Measurements from ENCODE around the gene PSRC1.

The PSRC1 gene

DNA sequence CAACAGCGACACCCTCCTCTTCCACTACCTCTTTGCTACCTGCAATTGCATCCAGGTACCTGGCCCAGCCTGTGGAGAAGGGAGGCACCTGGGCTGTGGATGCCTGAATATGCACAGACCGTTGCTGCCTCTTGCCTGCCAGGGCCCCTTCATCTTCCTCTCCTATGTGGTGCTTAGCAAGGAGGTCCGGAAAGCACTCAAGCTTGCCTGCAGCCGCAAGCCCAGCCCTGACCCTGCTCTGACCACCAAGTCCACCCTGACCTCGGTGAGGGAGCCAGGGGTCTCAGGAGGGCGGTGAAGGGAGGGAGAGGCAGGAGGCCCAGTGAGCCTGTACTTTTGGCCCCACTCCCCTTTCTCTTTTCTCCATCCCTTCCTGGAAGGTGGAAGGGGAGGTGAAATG lies 11.5 kb downstream of the PSRC1 start:
- no peak for DNase-seq

DNA sequence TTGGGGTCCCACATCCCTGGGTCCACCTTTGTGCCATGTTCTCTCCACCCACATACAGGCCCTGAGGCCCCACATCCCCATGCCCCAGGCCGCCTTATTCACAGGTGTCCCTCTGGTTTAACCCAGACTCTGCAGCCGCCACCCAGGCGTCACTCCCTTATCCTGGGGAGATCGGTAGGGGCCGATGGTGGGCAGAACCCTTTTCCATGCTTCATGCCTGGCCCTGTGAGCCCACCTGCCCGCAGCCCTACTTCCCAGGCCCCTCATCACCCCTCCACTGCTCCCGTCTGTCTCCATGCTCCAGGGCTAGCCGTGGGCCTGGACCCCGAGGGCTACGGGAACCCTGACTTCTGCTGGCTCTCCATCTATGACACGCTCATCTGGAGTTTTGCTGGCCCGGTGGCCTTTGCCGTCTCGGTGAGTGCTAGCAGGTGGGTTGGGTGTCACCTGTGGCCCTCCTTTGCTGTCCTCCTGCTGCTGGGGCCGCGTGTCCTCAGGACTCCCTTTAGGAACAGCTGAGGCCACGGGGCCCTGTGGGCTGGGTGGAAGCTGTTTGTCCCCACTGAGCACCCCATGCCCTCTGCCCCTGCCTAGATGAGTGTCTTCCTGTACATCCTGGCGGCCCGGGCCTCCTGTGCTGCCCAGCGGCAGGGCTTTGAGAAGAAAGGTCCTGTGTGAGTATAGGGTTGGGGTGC lies 12.2 kb downstream of the PSRC1 start:
- no peak for DNase-seq

DNA sequence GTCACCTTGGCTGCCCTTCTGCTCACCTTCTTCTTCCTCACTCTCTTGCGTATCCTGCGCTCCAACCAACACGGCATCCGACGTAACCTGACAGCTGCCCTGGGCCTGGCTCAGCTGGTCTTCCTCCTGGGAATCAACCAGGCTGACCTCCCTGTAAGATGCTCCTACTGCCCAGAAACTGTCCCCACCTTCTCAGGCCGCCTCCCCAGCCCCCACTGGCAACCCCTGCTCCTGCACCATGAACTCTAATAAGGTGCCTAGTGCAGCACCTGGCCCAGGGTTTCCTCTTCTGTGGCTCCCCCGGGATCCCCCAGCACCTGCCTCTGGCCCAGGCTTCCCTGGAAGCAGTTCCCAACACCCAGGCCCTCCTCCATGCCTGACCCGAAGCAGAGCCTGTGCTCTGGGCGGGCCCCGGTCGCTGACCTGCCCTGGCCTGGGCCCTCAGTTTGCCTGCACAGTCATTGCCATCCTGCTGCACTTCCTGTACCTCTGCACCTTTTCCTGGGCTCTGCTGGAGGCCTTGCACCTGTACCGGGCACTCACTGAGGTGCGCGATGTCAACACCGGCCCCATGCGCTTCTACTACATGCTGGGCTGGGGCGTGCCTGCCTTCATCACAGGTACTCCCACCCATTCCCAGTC lies 12.8 kb downstream of the PSRC1 start:
- DNase-seq = no peak

DNA sequence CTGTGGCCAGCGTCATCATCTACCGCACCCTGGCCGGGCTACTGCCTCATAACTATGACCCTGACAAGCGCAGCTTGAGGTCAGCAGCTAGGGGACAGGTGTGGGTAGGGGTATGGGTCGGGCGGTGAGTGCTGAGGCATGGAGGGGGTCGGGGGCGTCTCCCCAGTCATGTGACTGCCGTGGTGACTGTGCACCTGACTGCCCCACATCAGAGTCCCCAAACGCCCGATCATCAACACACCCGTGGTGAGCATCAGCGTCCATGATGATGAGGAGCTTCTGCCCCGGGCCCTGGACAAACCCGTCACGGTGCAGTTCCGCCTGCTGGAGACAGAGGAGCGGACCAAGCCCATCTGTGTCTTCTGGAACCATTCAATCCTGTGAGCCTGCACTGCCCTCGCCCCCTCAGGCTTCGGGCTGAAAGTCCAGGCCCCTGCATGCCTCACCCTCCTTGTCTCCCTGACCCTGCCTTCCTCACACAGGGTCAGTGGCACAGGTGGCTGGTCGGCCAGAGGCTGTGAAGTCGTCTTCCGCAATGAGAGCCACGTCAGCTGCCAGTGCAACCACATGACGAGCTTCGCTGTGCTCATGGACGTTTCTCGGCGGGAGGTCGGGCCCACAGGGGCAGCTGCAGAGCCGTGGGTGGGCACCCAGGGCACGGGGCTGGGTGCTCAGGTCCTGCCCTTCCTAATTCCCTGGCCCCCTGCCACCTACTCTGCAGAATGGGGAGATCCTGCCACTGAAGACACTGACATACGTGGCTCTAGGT lies 13.5 kb downstream of the PSRC1 start:
- DNase-seq = no peak

DNA sequence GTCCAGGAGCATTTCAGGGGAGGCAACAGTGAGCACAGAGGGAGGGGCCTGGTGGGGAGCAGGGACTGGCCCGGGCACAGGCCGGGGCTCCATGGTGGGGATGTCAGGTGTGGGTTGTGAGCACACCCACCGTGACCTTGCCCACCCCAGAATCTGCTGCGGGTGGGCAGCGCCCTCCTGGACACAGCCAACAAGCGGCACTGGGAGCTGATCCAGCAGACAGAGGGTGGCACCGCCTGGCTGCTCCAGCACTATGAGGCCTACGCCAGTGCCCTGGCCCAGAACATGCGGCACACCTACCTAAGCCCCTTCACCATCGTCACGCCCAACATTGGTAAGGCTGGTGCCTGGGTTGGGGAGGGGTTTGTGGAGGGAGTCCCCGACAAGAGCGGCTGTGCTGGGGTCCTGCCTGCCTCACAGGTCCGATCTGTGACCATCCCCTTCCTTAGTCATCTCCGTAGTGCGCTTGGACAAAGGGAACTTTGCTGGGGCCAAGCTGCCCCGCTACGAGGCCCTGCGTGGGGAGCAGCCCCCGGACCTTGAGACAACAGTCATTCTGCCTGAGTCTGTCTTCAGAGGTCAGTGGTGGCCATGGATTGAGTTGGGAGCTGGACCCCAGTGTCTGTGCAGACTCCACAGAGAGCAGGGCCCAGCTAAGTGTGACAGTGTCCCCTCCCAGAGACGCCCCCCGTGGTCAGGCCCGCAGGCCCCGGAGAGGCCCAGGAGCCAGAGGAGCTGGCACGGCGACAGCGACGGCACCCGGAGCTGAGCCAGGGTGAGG lies 14.3 kb downstream of the PSRC1 start:
- no peak for DNase-seq

DNA sequence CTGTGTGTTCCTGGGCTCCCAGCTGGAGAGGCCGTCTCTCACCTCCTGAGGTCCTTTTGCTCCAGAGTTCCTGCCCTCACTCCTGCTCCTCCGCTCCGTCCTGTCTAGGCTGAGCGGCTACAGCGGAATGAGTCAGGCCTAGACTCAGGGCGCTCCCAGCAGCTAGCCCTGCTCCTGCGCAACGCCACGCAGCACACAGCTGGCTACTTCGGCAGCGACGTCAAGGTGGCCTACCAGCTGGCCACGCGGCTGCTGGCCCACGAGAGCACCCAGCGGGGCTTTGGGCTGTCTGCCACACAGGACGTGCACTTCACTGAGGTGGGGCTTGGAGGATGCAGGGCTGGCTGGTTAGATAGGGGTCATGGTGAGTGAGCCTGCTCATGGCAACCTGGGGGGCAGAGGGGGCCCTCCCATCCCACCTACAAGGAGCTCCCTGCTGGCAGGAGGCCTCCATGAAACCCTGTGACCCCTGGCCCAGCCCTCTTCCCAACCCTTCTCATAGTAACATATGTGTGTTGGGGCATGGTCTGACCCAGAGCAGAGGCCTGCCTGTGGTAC lies 15.1 kb downstream of the PSRC1 start:
- no peak for DNase-seq

DNA sequence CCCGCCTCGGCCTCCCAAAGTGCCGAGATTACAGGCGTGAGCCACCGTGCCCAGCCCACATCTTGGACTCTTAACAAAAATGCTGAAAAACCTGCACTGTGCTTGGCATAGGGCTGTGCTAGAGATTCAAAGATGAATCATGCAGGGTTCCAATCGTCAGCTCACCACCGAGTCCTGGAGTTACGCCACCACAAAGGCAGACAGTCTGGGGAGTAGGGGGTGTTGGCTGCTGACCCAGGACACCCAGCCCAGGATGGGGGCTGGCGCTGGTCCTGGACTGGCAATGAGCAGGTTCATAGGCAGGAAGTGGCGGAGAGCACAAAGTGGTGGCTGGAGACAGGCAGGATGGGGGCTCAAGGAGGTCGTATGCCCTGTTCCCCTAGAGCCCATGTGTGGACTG lies 16.0 kb downstream of the PSRC1 start:
- DNase-seq = no peak

DNA sequence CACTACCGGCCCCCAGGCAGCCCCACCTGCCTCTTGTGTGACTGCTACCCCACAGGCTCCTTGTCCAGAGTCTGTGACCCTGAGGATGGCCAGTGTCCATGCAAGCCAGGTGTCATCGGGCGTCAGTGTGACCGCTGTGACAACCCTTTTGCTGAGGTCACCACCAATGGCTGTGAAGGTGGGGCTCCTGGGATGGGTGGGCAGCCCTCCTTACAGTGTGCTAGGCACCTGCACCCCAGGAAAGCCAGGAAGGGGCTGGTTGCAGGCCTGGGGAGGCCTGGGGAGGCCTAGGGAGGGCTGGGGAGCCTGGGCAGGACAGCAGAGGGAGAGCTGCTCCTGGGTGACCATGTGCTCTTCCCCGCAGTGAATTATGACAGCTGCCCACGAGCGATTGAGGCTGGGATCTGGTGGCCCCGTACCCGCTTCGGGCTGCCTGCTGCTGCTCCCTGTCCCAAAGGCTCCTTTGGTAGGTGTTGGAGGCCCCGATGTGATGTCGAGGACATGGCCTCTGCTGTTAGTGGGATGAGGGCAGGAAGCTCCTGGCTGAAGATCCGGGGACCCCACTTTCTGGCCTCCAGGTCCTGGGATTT lies 17.1 kb downstream of the PSRC1 start:
- DNase-seq = no peak

DNA sequence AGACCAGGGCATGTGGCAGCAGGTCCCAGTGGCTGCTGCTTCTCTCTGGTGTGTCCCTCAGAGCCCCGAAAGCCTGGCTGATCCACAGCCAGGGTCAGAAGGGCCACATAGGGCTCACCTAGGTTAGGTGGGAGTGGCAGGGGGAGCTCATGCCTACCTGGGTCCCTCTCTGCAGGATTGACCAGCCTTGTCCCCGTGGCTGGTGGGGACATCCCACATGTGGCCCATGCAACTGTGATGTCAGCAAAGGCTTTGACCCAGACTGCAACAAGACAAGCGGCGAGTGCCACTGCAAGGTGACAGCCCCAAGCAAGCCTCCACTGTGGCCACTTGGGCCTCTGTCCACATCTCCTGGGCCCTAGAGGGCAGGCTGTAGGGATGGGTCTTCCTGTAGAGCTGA lies 17.9 kb downstream of the PSRC1 start:
- DNase-seq = no peak

DNA sequence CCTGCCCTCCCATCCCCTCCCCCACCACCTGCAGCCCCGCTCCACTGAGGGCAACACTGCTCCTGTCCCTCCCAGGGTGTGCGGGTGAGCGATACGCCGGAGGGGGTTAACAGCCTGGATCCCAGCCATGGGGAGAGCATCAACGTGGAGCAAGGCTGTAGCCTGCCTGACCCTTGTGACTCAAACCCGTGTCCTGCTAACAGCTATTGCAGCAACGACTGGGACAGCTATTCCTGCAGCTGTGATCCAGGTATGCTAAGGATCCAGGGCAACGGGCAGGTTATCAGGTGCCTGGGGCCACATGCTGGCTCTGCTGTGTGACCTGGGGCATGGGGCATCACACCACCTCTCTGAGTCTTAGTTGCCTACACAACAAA lies 18.6 kb downstream of the PSRC1 start:
- no peak for DNase-seq

DNA sequence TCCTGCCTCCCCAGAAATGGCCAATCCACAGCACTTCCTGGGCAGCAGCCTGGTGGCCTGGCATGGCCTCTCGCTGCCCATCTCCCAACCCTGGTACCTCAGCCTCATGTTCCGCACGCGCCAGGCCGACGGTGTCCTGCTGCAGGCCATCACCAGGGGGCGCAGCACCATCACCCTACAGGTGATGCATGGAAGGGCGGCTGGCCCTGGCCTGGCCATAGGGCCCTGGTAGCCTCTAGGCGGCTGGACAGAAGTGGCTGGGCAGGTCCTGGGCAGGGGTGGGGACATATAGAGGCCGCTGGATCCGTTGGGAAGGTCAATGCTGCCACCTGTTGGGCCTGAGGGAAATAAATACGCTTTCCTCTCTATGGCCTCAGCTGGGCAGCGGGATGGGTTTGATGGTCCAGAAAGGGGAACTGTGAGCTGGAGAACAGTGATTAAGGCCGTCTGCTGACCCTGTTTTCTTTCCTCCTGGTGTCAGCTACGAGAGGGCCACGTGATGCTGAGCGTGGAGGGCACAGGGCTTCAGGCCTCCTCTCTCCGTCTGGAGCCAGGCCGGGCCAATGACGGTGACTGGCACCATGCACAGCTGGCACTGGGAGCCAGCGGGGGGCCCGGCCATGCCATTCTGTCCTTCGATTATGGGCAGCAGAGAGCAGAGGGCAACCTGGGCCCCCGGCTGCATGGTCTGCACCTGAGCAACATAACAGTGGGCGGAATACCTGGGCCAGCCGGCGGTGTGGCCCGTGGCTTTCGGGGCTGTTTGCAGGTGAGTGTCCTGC lies 19.2 kb downstream of the PSRC1 start:
- DNase-seq = peak; percentile 43 to 74 (median 68)

DNA sequence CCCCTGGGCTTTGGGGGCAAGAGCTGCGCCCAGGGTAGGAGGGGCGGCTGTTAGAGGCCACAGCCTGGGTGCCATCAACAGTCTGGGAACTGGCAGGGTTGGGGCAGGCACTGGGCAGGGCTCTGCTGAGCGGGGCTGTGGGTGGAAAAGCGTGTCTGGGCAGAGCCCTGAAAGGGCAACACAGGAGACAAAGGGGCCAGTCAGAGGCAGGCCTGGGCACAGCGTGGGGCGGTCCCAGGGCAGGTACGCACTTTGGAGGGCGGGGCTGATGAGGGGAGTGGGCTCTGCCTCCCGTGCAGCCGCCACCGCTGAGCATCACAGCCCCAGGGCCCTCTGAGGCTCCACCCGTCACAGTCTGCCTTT lies 19.7 kb downstream of the PSRC1 start:
- DNase-seq = no peak

DNA sequence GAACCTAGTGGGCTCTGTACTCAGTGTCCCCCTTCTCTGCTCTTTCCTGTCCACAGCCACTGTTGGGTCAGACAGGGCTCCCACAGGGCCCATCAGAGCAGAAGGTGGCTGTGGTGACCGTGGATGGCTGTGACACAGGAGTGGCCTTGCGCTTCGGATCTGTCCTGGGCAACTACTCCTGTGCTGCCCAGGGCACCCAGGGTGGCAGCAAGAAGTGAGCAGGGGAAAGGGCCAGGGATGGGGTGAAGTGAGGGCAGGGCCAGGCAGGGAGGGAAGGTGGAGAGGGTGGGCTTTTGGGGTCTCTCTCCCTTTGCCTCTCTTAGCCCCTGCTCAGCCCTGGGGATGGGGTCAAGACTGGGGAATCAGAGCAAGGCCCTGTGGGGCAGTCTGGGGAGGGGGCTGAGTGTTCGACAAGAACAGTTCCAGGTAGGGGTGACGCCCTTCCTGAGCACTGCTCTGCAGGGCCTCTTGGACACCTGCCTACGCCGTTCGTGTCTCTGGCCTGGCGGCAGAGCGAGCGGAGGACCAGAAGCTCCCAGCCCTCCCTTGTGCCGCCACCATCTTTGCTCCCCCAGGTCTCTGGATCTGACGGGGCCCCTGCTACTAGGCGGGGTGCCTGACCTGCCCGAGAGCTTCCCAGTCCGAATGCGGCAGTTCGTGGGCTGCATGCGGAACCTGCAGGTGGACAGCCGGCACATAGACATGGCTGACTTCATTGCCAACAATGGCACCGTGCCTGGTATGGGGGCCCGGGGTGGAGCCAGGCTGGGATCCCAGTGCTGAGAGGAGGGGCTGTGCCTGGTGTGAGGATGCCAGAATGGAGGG lies 20.5 kb downstream of the PSRC1 start:
- DNase-seq = no peak

DNA sequence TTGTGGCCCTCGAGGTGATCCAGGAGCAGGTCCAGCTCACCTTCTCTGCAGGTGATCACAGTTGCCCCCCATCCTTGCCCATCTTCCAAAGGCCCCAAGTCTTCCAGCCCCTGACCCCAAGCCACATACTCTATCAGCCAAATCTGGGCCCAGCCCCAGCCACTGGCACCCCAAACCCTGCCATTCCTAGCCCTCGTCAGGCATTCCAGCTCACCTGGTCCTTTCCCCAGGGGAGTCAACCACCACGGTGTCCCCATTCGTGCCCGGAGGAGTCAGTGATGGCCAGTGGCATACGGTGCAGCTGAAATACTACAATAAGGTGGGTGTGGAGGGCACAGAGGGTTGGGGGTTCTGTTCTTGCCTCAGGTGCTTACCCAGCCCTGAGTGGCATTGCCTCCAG lies 21.4 kb downstream of the PSRC1 start:
- no peak for DNase-seq

DNA sequence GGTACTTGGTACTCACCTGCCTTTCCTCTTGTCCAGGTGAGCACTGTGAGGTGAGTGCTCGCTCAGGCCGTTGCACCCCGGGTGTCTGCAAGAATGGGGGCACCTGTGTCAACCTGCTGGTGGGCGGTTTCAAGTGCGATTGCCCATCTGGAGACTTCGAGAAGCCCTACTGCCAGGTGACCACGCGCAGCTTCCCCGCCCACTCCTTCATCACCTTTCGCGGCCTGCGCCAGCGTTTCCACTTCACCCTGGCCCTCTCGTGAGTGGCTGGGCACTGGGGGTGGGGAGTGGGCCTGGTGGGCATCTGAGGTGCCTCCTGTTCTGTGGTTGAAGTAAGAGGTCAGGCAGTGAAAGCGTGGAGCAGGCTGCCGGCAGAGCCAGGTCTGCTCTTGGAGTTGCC lies 21.9 kb downstream of the PSRC1 start:
- DNase-seq = no peak

DNA sequence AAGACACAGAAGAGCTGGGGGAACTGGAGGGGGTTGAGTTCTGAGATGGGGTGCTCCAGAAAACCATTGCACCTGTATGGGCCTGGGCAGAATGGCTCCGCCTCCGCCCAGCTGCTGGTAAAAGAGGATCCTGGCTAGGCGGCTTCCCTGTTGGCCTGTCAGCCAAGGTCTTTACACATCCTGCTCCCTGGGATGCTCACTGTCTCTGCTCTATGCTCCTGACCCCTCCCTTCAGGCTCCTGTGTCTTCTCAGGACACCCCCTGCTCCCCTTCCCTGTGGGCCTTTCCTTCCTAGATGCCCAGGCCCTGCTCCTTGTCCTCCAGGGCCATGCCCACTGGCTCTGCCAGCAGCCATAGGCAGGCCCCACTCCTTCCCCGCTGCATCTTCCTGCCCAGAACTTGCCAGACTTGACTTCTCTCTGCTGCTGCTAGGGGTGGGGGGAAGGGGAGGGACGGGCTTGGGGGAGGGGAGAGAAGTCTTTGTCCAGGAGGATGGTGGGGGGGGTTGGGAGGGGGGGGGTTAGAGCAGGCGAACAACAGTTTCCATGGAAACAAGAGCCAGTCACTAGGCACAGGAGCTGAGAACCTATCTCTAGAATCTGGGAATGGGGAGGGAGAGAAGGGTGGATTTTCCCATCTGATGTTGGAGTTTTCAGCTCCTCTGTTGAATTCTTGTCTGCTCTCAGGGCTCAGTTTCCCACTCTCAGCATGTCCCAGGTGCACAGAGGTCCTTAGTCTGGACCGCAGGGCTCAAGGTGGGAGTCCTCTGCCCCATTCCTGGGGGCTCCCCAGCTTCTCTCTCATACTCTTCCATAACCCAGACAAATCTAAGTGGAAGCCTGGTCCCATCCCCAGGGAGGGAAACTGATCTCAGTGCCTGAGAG lies 23.0 kb downstream of the PSRC1 start:
- no peak for DNase-seq

DNA sequence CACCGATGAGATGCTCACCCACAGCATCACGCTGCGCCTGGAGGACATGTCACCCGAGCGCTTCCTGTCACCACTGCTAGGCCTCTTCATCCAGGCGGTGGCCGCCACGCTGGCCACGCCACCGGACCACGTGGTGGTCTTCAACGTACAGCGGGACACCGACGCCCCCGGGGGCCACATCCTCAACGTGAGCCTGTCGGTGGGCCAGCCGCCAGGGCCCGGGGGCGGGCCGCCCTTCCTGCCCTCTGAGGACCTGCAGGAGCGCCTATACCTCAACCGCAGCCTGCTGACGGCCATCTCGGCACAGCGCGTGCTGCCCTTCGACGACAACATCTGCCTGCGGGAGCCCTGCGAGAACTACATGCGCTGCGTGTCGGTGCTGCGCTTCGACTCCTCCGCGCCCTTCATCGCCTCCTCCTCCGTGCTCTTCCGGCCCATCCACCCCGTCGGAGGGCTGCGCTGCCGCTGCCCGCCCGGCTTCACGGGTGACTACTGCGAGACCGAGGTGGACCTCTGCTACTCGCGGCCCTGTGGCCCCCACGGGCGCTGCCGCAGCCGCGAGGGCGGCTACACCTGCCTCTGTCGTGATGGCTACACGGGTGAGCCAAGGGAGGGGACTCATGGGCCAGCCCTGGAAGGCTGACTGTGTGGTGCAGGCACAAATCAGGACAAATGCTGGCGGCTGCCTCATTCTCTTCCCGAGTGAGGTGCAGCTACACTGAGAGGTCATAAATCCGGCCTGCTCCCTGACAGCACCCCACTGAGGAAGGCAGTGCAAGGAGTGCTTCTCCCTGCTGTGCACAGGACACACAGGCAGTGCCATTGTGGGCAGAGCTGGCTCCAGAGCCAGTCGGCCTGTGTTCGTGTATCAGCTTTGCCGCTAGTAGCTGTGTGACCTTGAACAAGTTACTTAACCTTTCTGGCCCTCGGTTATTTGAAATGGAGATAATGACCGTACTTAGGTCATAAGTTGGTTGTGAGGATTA lies 24.2 kb downstream of the PSRC1 start:
- no peak for DNase-seq

DNA sequence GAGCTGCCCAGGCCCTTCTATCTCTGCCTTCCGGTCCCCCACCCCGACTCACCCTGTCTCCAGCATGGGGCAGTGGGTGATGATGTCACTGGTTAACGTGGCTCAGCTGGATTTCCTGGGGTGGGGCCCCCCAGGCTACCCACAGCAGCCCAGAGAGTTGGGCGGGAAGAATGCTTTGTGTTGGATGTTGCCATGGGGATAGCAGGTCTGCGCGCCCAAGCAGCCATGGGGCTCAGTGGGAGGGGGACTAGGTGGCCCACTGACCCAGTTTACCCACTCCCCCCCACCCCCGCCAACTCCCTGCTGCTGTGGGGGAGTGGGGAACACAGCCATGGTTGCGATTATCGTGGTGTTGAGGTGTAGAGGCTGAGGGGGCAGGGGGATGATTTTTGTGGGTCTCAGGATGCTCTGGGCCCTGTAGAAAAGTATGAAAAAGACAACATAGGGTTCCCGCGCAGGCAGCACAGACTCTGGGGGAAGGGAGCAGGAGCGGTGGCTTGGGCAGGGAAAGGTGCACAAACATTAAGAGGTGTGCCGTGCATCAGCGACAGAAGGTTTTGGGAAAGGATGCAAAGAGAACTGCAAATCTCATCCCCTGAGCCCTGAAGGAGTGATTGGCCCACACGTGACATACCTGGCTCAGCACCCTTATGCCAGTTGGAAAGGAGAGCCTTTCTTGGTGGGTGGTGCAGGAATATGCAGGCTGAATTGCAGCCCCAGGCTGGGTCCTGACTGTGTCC lies 25.1 kb downstream of the PSRC1 start:
- DNase-seq = no peak
